Activated T-cell treated with anti-CD3 and anti-CD28 coated beads, Interleukin-2, amount 50 U/mL, for 72 hours (primary cell): Measurements from ENCODE around the gene RERE. TPM values are rescaled to one million over a fixed set of nuclear protein-coding genes. Genes with fewer than 3 reads are reported as not detected.

Experiments
- ATAC-seq, 2 donors: fragments of 150-1000 bp; cut with Tn5 transposase; replicated peaks in 1 of 2; 2 replicates each; pipeline ENCODE4 v1.10.0; 2021; ENCODE audit warnings: moderate library complexity in 2 of 2, mild to moderate bottlenecking in 1 of 2
- DNase-seq, 2 donors: peaks; one replicate each; pipeline ENCODE4 v3.0.0; 2021 to 2022; ENCODE audit warnings: mixed read lengths in 1 of 2
- H3K27ac Mint-ChIP-seq: one replicate; pipeline ENCODE4 v1.8.0; 2022; ENCODE audit warnings: mild to moderate bottlenecking, moderate library complexity, mixed read lengths
- H3K27me3 Mint-ChIP-seq: one replicate; pipeline ENCODE4 v1.8.0; 2022; ENCODE audit warnings: low read depth, mixed read lengths
- H3K36me3 Mint-ChIP-seq, 2 donors: one replicate each; pipeline ENCODE4 v1.8.0; 2022; ENCODE audit warnings: mixed read lengths in 2 of 2, mild to moderate bottlenecking in 1 of 2; ENCODE audit not compliant: insufficient read depth in 2 of 2
- H3K4me1 Mint-ChIP-seq: one replicate; pipeline ENCODE4 v1.8.0; 2022; ENCODE audit warnings: low read depth, mixed read lengths
- H3K4me3 Mint-ChIP-seq, 2 donors: one replicate each; pipeline ENCODE4 v1.8.0; 2022; ENCODE audit warnings: mild to moderate bottlenecking in 2 of 2, mixed read lengths in 2 of 2, moderate library complexity in 2 of 2
- H3K9me3 Mint-ChIP-seq, 2 donors: one replicate each; pipeline ENCODE4 v1.8.0; 2022; ENCODE audit warnings: mixed read lengths in 2 of 2
- total RNA-seq, 2 donors: library from RNA; stranded (reverse); gene quantifications; one replicate each; pipeline ENCODE4 v1.2.3, GENCODE V29; 2022

Gene RERE
- total RNA-seq, 2 donors from 2014 or later = 98.7 to 105 TPM

GRCh38 chr1:8427493-8427892 lies 389.9 kb downstream of the RERE start:
- peak in 1 of 2 donors; percentile 33 for ATAC-seq
- H3K4me3 Mint-ChIP-seq = peak overlapping the region; percentile 11 to 58

GRCh38 chr1:8426996-8427395 lies 390.4 kb downstream of the RERE start:
- Mint-ChIP-seq H3K9me3 (no peaks in the 10 kb centered on the region), H3K4me3 (peak overlapping the region; percentile 11 to 45), H3K27me3 (no peaks in the 10 kb centered on the region), H3K27ac (peak overlapping the region; percentile 31), H3K4me1 (peaks cover 76% of the 10 kb centered on the region), H3K36me3 (peaks cover 0 to 9% of the 10 kb centered on the region in 2 donors)
- ATAC-seq (no peak), DNase-seq (no peak)

More at GRCh38 chr1:8427493-8427892, 389.9 kb downstream of the RERE start:
- H3K27me3 Mint-ChIP-seq = no peaks in the 10 kb centered on the region
- H3K4me1 Mint-ChIP-seq = peaks cover 81% of the 10 kb centered on the region
- peak overlapping the region; percentile 78 for H3K27ac Mint-ChIP-seq
- peaks cover 0 to 9% of the 10 kb centered on the region in 2 donors for H3K36me3 Mint-ChIP-seq
- no peaks in the 10 kb centered on the region for H3K9me3 Mint-ChIP-seq
- peak in 1 of 2 donors; percentile 36 for DNase-seq

GRCh38 chr1:8425781-8426161 lies 391.7 kb downstream of the RERE start:
- Mint-ChIP-seq H3K36me3 (peaks cover 0 to 9% of the 10 kb centered on the region in 2 donors), H3K9me3 (no peaks in the 10 kb centered on the region), H3K4me3 (no peak overlapping the region), H3K27ac (no peak overlapping the region), H3K4me1 (peaks cover 64% of the 10 kb centered on the region), H3K27me3 (no peaks in the 10 kb centered on the region)
- DNase-seq (no peak), ATAC-seq (no peak)

- no peaks in the 10 kb centered on the region for H3K27me3 Mint-ChIP-seq
- peak overlapping the region; percentile 94 to 97 for H3K4me3 Mint-ChIP-seq
- ATAC-seq (peak; percentile 29 to 38), DNase-seq (peak in 1 of 2 donors; percentile 20)
- peaks cover 59% of the 10 kb centered on the region for H3K4me1 Mint-ChIP-seq
- H3K27ac Mint-ChIP-seq = no peak overlapping the region
- H3K9me3 Mint-ChIP-seq = no peaks in the 10 kb centered on the region
- H3K36me3 Mint-ChIP-seq = peaks cover 0 to 9% of the 10 kb centered on the region in 2 donors
These were observed 392.2 kb downstream of the RERE start for GRCh38 chr1:8425150-8425780.

GRCh38 chr1:8424539-8425116 lies 392.8 kb downstream of the RERE start:
- Mint-ChIP-seq H3K27me3 (no peaks in the 10 kb centered on the region), H3K27ac (peak overlapping the region; percentile 98), H3K9me3 (no peaks in the 10 kb centered on the region), H3K36me3 (peaks cover 0 to 10% of the 10 kb centered on the region in 2 donors), H3K4me1 (peaks cover 52% of the 10 kb centered on the region), H3K4me3 (peak overlapping the region; percentile 94 to 97)
- DNase-seq = peak in 1 of 2 donors; percentile 41
- no peak for ATAC-seq

- H3K4me3 Mint-ChIP-seq = peak overlapping the region; percentile 94 to 97
- H3K4me1 Mint-ChIP-seq = peaks cover 45% of the 10 kb centered on the region
- H3K9me3 Mint-ChIP-seq = no peaks in the 10 kb centered on the region
- H3K36me3 Mint-ChIP-seq = peaks cover 0 to 14% of the 10 kb centered on the region in 2 donors
- peak; percentile 64 to 68 for ATAC-seq
- DNase-seq = peak; percentile 55 to 59
- H3K27ac Mint-ChIP-seq = peak overlapping the region; percentile 98
- no peaks in the 10 kb centered on the region for H3K27me3 Mint-ChIP-seq
These were observed 393.5 kb downstream of the RERE start for GRCh38 chr1:8423692-8424538.

GRCh38 chr1:8423269-8423691 lies 394.2 kb downstream of the RERE start:
- Mint-ChIP-seq H3K36me3 (peaks cover under 1 to 18% of the 10 kb centered on the region in 2 donors), H3K27ac (no peak overlapping the region), H3K27me3 (no peaks in the 10 kb centered on the region), H3K4me1 (peaks cover 42% of the 10 kb centered on the region), H3K9me3 (no peaks in the 10 kb centered on the region), H3K4me3 (no peak overlapping the region)
- peak; percentile 7 to 20 for ATAC-seq
- peak; percentile 52 to 55 for DNase-seq

GRCh38 chr1:8422510-8423268 lies 394.8 kb downstream of the RERE start:
- Mint-ChIP-seq H3K4me1 (peaks cover 37% of the 10 kb centered on the region), H3K27ac (no peak overlapping the region), H3K4me3 (no peak overlapping the region), H3K27me3 (no peaks in the 10 kb centered on the region), H3K36me3 (peaks cover 2 to 21% of the 10 kb centered on the region in 2 donors), H3K9me3 (no peaks in the 10 kb centered on the region)
- peak in 1 of 2 donors; percentile 14 for DNase-seq
- ATAC-seq = no peak

GRCh38 chr1:8421721-8422120 lies 395.7 kb downstream of the RERE start:
- Mint-ChIP-seq H3K4me3 (no peak overlapping the region), H3K4me1 (peaks cover 27% of the 10 kb centered on the region), H3K36me3 (peaks cover 2 to 20% of the 10 kb centered on the region in 2 donors), H3K27ac (no peak overlapping the region), H3K27me3 (no peaks in the 10 kb centered on the region), H3K9me3 (no peaks in the 10 kb centered on the region)
- ATAC-seq (no peak), DNase-seq (no peak)

GRCh38 chr1:8420318-8420717 lies 397.1 kb downstream of the RERE start:
- Mint-ChIP-seq H3K36me3 (peaks cover 6 to 29% of the 10 kb centered on the region in 2 donors), H3K4me1 (peaks cover 21% of the 10 kb centered on the region), H3K9me3 (no peaks in the 10 kb centered on the region), H3K4me3 (no peak overlapping the region), H3K27ac (no peak overlapping the region), H3K27me3 (no peaks in the 10 kb centered on the region)
- no peak for DNase-seq
- ATAC-seq = no peak

- DNase-seq (no peak), ATAC-seq (no peak)
- Mint-ChIP-seq H3K36me3 (peaks cover 6 to 29% of the 10 kb centered on the region in 2 donors), H3K9me3 (no peaks in the 10 kb centered on the region), H3K27me3 (no peaks in the 10 kb centered on the region), H3K27ac (no peak overlapping the region), H3K4me1 (peaks cover 17% of the 10 kb centered on the region), H3K4me3 (no peak overlapping the region)
These were observed 397.6 kb downstream of the RERE start for GRCh38 chr1:8419861-8420260.

GRCh38 chr1:8419172-8419571 lies 398.3 kb downstream of the RERE start:
- no peaks in the 10 kb centered on the region for H3K27me3 Mint-ChIP-seq
- H3K4me1 Mint-ChIP-seq = peaks cover 10% of the 10 kb centered on the region
- no peak overlapping the region for H3K4me3 Mint-ChIP-seq
- H3K36me3 Mint-ChIP-seq = peaks cover 6 to 25% of the 10 kb centered on the region in 2 donors
- DNase-seq = no peak
- peak overlapping the region; percentile 28 for H3K27ac Mint-ChIP-seq
- ATAC-seq = no peak
- H3K9me3 Mint-ChIP-seq = no peaks in the 10 kb centered on the region
